OCI-LY7 (cell line): Measurements from ENCODE around the gene NBEAL1.

Experiments used
- CTCF ChIP-seq: fragments of 200-600 bp; sonication (generic); conservative IDR thresholded peaks from 2 replicates; pipeline ENCODE4 v1.5.1; 2014; ENCODE audit warnings: mild to moderate bottlenecking, antibody characterized with exemption, low read length, moderate library complexity, mixed read lengths
- EZH2phosphoT487 ChIP-seq: fragments of 200-600 bp; sonication (generic); IDR thresholded peaks from 2 replicates; pipeline ENCODE4 v1.6.1; 2018; ENCODE audit warnings: low read depth, borderline replicate concordance, mild to moderate bottlenecking, mixed run types, antibody characterized with exemption, low read length, moderate library complexity, mixed read lengths

- no peak for TF ChIP-seq EZH2phosphoT487
- TF ChIP-seq CTCF, result no peak
Measured at GRCh38 chr2:203167751-203168150, 153.1 kb downstream of the NBEAL1 start.
